ENCODE measurements around the gene TCTA.

The TCTA gene

GRCh38 chr3:49410846-49411534 lies 1.2 kb upstream of the TCTA start:
- no peak for DNase-seq

DNA sequence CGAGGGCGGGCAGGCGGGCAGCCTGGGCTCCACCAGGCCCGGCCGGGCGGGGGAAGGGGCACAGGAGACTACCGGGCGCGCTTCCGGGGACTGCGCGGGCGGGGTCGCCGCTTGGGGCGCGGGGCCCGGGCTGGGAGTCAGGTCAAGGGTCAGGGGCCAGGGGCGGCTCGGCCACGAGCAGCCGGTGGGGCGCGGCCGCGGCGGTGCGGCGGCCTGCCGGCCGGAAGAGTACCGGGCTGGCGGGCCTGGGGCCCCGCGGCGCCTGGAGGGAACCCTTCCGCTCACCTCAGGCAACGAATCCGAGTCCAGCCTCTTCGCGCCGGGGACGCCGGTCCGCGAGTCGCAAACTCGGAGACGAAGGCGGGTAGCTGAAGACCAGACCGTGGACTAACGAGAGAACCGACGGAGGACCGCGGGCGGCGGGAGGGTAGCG lies 672 bp upstream of the TCTA start:
- peak; percentile 33 to 51 for DNase-seq

GRCh38 chr3:49412632-49413337 lies 562 bp downstream of the TCTA start:
- no peak for DNase-seq

- no peak for DNase-seq
Observed at GRCh38 chr3:49413338-49413734, 1.1 kb downstream of the TCTA start.

DNA sequence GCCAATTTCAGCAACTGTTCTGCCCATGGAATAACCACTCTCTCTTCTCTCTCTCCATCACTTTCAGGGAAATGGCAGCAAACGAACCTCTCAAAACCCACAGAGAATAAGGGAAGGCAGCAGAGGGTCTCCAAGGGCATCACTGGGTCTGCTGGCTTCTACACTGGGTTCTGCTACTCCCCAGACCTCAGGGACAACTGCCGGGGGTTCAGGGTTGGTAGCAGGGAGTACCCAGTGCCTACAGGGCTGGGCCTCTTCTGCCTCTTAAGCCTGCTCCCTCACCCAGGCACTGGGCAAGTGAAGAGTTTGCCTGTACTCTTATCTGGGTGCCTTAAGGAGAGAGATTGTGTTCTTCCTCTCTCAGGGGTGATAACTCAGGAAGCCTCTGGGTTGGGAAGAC lies 2.5 kb downstream of the TCTA start:
- DNase-seq, result no peak

- peak; percentile 62 to 66 for DNase-seq
Observed at GRCh38 chr3:49415931-49416601, 3.8 kb downstream of the TCTA start.

GRCh38 chr3:49416867-49417266 lies 4.6 kb downstream of the TCTA start:
- DNase-seq, result no peak

DNA sequence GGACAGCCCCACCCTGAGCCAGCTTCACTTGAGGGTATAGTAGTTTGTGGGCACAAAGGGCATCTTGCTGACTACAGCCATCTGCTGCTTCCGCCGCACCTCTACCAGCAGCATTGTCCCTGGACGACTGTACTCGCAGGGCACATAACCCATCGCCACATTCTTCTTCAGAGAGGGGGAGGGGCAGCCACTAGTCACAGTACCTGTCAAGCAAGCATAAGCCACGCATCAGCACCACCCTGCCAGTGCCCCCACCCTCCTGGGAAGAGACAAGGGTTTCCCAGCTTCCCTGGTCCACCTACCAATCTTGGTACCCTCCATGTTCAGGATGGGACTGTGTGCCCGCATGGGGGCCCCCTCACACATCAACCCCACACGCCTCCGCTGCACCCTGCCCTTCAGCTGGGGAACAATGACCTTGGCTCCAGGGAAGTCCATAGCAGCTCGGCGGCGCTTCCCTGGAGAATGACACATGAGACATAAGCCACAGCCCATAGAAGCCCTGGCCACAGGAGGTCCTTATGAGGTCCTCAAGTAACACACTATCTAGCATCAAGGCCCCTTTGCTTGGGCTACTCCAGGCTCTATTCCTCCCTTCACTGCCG lies 5.4 kb downstream of the TCTA start:
- DNase-seq, result no peak

DNA sequence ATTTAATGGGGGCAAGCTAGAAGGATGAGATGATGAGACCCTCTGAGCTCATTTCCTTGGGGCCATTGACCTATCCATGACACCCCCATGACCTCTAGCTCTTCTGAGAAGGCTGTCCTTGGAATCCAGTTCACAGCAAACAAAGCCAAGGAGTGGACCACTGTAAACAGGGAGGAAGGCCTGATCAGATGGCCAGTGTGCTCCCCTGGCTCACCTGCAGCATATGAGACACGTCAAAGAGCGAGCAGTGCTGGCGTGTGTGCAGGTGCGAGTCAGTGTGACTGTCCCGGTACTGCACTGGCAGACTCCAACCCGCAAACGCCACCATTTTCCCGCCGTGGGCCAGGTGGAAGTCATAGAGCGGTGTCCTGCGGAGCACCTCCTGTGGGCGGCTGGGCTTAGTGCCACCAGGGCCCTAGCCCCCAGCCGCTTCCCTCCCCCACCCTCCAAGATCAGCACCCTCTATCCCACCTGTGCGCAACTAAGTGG lies 9.7 kb downstream of the TCTA start:
- DNase-seq, result no peak

DNA sequence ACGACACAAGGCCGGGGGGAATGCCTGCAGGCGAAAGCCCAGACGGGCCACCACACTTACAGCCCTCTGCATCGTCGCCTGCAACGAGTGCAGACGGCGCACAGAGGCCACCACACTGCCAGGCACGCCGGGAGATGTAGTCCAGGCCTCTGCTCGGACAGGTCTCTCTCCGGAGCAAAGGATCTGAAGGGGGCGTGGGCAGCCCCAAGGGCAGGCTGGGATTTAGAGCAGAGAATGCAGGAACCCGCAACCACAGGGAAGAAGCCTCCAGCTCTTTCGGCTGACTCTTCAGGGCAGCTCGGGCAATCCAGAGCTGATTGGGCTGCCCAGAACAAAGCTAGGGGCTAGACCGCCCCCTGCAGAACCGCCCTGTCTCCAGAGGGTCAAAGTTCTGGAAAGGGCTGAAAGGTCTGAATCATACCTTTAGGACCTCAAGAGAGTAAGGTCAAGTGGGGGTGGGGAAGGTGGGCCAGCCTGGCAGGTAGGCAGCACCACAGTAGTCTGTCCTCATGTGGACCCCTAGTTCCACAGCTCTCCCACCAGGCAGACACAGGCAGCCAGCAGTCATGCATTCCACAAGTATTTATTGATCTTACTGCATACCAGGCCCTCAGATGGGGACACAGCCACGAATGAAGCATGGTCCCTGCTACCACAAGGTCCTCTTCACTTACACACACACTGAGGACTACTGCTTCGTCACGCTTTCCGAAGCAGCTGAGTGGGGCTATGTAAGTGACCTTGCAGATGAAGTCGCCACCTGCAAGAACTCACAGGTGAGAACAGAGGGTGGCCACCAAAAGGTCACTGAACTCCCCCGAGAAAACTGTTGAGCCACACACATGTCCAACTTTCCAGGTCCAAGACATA lies 10.4 kb downstream of the TCTA start, which contains the start of gene AMT:
TSS of gene AMT (minus strand) at position 95 of the 870 bp plus-strand sequence. CDS start at position 72, 23 bp downstream.
- DNase-seq, result no peak

DNA sequence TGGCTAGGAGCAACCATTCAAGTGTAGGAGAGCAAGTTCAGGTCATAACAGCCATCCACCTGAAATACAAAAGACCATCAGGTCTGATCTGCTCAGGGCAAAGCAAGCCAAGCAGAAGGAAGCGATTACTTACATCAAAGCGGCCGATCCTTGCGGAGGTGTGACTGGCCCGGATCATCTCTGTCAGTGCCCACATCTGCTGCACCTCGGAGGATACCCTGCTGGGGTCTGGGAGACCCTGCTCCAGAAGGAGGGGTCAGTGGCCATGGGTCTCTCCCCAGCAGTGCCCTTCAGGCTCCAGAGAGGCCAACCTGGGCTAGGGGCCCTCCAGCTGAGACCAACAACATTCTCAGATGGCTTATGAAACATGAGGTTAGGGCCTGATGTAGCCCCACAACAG lies 12.6 kb downstream of the TCTA start:
- DNase-seq, result no peak

DNA sequence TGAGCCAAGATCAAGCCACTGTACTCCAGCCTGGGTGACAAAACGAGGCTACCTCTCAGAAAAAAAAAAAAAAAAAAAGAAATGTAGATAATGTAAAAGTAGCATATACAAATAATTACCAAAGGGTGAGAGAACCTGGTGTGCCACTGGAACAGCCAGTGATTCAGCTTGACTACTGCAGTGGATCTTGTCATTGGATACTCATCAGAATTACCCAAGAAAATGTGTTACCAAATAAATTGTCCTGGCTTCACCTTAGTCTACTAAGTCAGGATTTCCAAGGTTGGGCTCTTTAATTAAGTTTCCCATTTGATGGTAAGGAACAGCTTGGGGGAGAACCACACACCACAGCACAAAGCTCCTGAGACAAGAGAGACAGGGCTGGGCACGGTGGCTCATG lies 15.4 kb downstream of the TCTA start:
- no peak for DNase-seq

- no peak for DNase-seq
Observed at GRCh38 chr3:49428752-49429080, 16.5 kb downstream of the TCTA start.

DNA sequence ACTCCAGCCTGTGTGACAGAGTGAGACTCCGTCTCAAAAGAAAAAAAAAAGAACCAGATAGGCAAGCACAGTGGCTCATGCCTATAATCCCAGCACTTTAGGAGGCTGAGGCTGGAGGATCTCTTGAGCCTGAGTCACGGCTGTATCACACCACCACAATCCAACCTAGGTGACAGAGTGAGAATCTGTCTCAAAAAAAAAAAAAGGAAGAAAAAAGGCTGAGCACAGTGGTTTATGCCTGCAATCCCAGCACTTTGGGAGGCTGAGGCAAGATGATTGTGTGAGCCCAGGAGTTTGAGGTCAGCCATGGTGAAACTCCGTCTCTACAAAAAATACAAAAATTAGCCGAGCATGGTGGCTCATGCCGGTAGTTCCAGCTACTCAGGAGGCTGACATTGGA lies 22.5 kb downstream of the TCTA start:
- DNase-seq, result no peak

DNA sequence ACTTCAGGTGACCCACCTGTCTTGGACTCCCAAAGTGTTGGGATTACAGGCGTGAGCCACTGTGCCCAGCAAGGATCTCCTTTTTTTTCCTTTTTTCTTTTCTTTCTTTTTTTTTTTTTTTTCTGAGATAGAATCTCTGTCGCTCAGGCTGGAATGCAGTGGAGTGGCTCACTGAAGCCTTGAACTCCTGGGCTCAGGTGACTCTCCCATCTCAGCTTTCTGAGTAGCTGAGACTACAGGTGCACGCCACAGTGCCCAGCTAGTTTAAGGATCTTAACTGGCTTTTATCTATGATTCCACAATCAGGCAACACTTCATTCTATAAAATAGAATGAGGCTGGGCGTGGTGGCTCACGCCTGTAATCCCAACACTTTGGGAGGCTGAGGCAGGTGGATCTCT lies 33.2 kb downstream of the TCTA start:
- no peak for DNase-seq

- DNase-seq, result no peak
Observed at GRCh38 chr3:49453621-49454020, 41.4 kb downstream of the TCTA start.

- DNase-seq, result no peak
Observed at GRCh38 chr3:49454458-49454857, 42.2 kb downstream of the TCTA start.

- no peak for DNase-seq
Observed at GRCh38 chr3:49454898-49455681, 42.9 kb downstream of the TCTA start.

DNA sequence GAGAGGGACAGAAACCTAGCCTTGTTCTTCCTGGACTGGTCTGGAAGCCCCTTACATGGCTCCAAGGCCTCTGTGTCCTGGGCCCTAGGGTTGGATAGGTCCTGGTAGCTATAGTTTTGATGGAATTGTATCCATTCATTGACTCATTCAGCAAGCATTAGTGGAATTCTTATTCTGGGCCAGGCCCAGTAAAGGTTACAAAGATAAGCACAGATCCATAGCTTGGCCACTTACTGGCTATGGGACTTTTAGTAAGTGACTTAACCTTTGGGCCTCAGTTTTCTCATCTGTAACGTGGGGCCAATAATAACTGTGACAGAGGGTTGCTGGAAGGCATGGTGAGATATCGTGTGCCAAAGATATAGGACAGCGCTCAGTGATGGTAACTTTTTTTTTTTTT lies 44.2 kb downstream of the TCTA start:
- DNase-seq, result no peak

- DNase-seq, result no peak
Observed at GRCh38 chr3:49460188-49460890, 48.1 kb downstream of the TCTA start.

GRCh38 chr3:49460956-49461355 lies 48.7 kb downstream of the TCTA start:
- no peak for DNase-seq

Measured in activated CD4-positive, alpha-beta T cell treated with anti-CD3 and anti-CD28 coated beads for 4 hours (primary cell).